ENCODE data around the gene TYMP. TPM values are rescaled to one million over a fixed set of nuclear protein-coding genes. Genes with fewer than 3 reads are reported as not detected.
A peak's percentile ranks its signal among the peaks of the same experiment; 100 is the strongest.

TYMP gene
- total RNA-seq = 8.9 TPM

- peaks cover 10 to 53% (median 37%) of the 10 kb centered on the region in 3 donors for H3K4me1 ChIP-seq (ENCODE audit: control insufficient read depth in 3 of 3, insufficient read depth in 3 of 3, low read length in 3 of 3)
- peak within 1 kb of the TSS; percentile 93 for H3K27ac ChIP-seq (ENCODE audit: low read depth, low read length)
- H3K36me3 ChIP-seq (ENCODE audit: control insufficient read depth in 3 of 3, insufficient read depth in 3 of 3, low read length in 3 of 3) = no peaks in the 10 kb centered on the region
- H3K9ac ChIP-seq (ENCODE audit: low read depth in 1 of 3, low read length in 3 of 3) = peak within 1 kb of the TSS in 2 of 3 donors; percentile 78 to 86
- peaks cover 30 to 63% (median 45%) of the 10 kb centered on the region in 3 donors for H3K27me3 ChIP-seq (ENCODE audit: control insufficient read depth in 3 of 3, insufficient read depth in 3 of 3, low read length in 3 of 3)
- no peaks in the 10 kb centered on the region for H3K9me3 ChIP-seq (ENCODE audit: control insufficient read depth in 3 of 3, low read length in 3 of 3)
- peak within 1 kb of the TSS; percentile 66 to 75 (median 68) for H3K4me3 ChIP-seq (ENCODE audit: low read length in 3 of 3)
Measured at GRCh38 chr22:50529897-50530579, at the start of gene TYMP. Gene TYMP, minus strand, starts transcription at chr22:50530012. Its CDS starts 303 bp downstream, at chr22:50529709.

- Histone ChIP-seq H3K4me3 (ENCODE audit: low read length in 3 of 3) (peak overlapping the region; percentile 35 to 68 (median 43)), H3K9me3 (ENCODE audit: control insufficient read depth in 3 of 3, low read length in 3 of 3) (no peaks in the 10 kb centered on the region), H3K9ac (ENCODE audit: low read depth in 1 of 3, low read length in 3 of 3) (peak overlapping the region; percentile 60 to 90 (median 84)), H3K27me3 (ENCODE audit: control insufficient read depth in 3 of 3, insufficient read depth in 3 of 3, low read length in 3 of 3) (no peaks in the 10 kb centered on the region), H3K4me1 (ENCODE audit: control insufficient read depth in 3 of 3, insufficient read depth in 3 of 3, low read length in 3 of 3) (peaks cover 40 to 64% (median 64%) of the 10 kb centered on the region in 3 donors), H3K27ac (ENCODE audit: low read depth, low read length) (peak overlapping the region; percentile 96), H3K36me3 (ENCODE audit: control insufficient read depth in 3 of 3, insufficient read depth in 3 of 3, low read length in 3 of 3) (peaks cover 34 to 48% (median 40%) of the 10 kb centered on the region in 3 donors)
Measured at GRCh38 chr22:50578776-50579310, 49.0 kb upstream of the TYMP start.

GRCh38 chr22:50577987-50578775 lies 48.4 kb upstream of the TYMP start, which contains the start of gene CPT1B:
Gene CPT1B, minus strand, starts transcription at chr22:50578427. Its CDS starts 512 bp downstream, at chr22:50577915.
- Histone ChIP-seq H3K9me3 (ENCODE audit: control insufficient read depth in 3 of 3, low read length in 3 of 3) (no peaks in the 10 kb centered on the region), H3K27ac (ENCODE audit: low read depth, low read length) (peak within 1 kb of the TSS; percentile 96), H3K9ac (ENCODE audit: low read depth in 1 of 3, low read length in 3 of 3) (peak within 1 kb of the TSS; percentile 60 to 90 (median 84)), H3K4me1 (ENCODE audit: control insufficient read depth in 3 of 3, insufficient read depth in 3 of 3, low read length in 3 of 3) (peaks cover 34 to 62% (median 58%) of the 10 kb centered on the region in 3 donors), H3K27me3 (ENCODE audit: control insufficient read depth in 3 of 3, insufficient read depth in 3 of 3, low read length in 3 of 3) (no peaks in the 10 kb centered on the region), H3K36me3 (ENCODE audit: control insufficient read depth in 3 of 3, insufficient read depth in 3 of 3, low read length in 3 of 3) (peaks cover 40 to 55% (median 46%) of the 10 kb centered on the region in 3 donors), H3K4me3 (ENCODE audit: low read length in 3 of 3) (peak within 1 kb of the TSS; percentile 54 to 87 (median 68))

GRCh38 chr22:50577697-50577986 lies 47.8 kb upstream of the TYMP start:
- no peaks in the 10 kb centered on the region for H3K27me3 ChIP-seq (ENCODE audit: control insufficient read depth in 3 of 3, insufficient read depth in 3 of 3, low read length in 3 of 3)

GRCh38 chr22:50576806-50577696 lies 47.2 kb upstream of the TYMP start:
- Histone ChIP-seq H3K27ac (ENCODE audit: low read depth, low read length) (peak overlapping the region; percentile 96), H3K27me3 (ENCODE audit: control insufficient read depth in 3 of 3, insufficient read depth in 3 of 3, low read length in 3 of 3) (no peaks in the 10 kb centered on the region), H3K4me1 (ENCODE audit: control insufficient read depth in 3 of 3, insufficient read depth in 3 of 3, low read length in 3 of 3) (peaks cover 34 to 70% (median 57%) of the 10 kb centered on the region in 3 donors), H3K9me3 (ENCODE audit: control insufficient read depth in 3 of 3, low read length in 3 of 3) (no peaks in the 10 kb centered on the region), H3K9ac (ENCODE audit: low read depth in 1 of 3, low read length in 3 of 3) (peak overlapping the region; percentile 57 to 90 (median 84)), H3K36me3 (ENCODE audit: control insufficient read depth in 3 of 3, insufficient read depth in 3 of 3, low read length in 3 of 3) (peaks cover 48 to 66% (median 50%) of the 10 kb centered on the region in 3 donors), H3K4me3 (ENCODE audit: low read length in 3 of 3) (peak overlapping the region; percentile 54 to 87 (median 68))

More at GRCh38 chr22:50577697-50577986, 47.8 kb upstream of the TYMP start:
- peak overlapping the region; percentile 96 for H3K27ac ChIP-seq (ENCODE audit: low read depth, low read length)
- H3K4me3 ChIP-seq (ENCODE audit: low read length in 3 of 3) = peak overlapping the region; percentile 54 to 87 (median 68)
- no peaks in the 10 kb centered on the region for H3K9me3 ChIP-seq (ENCODE audit: control insufficient read depth in 3 of 3, low read length in 3 of 3)
- H3K9ac ChIP-seq (ENCODE audit: low read depth in 1 of 3, low read length in 3 of 3) = peak overlapping the region; percentile 57 to 90 (median 84)
- peaks cover 44 to 60% (median 46%) of the 10 kb centered on the region in 3 donors for H3K36me3 ChIP-seq (ENCODE audit: control insufficient read depth in 3 of 3, insufficient read depth in 3 of 3, low read length in 3 of 3)
- H3K4me1 ChIP-seq (ENCODE audit: control insufficient read depth in 3 of 3, insufficient read depth in 3 of 3, low read length in 3 of 3) = peaks cover 34 to 65% (median 57%) of the 10 kb centered on the region in 3 donors

GRCh38 chr22:50576070-50576469 lies 46.3 kb upstream of the TYMP start:
- Histone ChIP-seq H3K9ac (ENCODE audit: low read depth in 1 of 3, low read length in 3 of 3) (peak overlapping the region in 1 of 3 donors; percentile 90), H3K4me3 (ENCODE audit: low read length in 3 of 3) (no peak overlapping the region), H3K9me3 (ENCODE audit: control insufficient read depth in 3 of 3, low read length in 3 of 3) (no peaks in the 10 kb centered on the region), H3K27me3 (ENCODE audit: control insufficient read depth in 3 of 3, insufficient read depth in 3 of 3, low read length in 3 of 3) (no peaks in the 10 kb centered on the region), H3K27ac (ENCODE audit: low read depth, low read length) (no peak overlapping the region), H3K36me3 (ENCODE audit: control insufficient read depth in 3 of 3, insufficient read depth in 3 of 3, low read length in 3 of 3) (peaks cover 53 to 72% (median 60%) of the 10 kb centered on the region in 3 donors), H3K4me1 (ENCODE audit: control insufficient read depth in 3 of 3, insufficient read depth in 3 of 3, low read length in 3 of 3) (peaks cover 33 to 70% (median 57%) of the 10 kb centered on the region in 3 donors)

GRCh38 chr22:50575426-50575941 lies 45.7 kb upstream of the TYMP start:
- H3K9ac ChIP-seq (ENCODE audit: low read depth in 1 of 3, low read length in 3 of 3) = peak overlapping the region in 1 of 3 donors; percentile 90
- no peak overlapping the region for H3K27ac ChIP-seq (ENCODE audit: low read depth, low read length)
- H3K36me3 ChIP-seq (ENCODE audit: control insufficient read depth in 3 of 3, insufficient read depth in 3 of 3, low read length in 3 of 3) = peaks cover 56 to 74% (median 66%) of the 10 kb centered on the region in 3 donors

GRCh38 chr22:50574383-50574755 lies 44.6 kb upstream of the TYMP start:
- Histone ChIP-seq H3K27ac (ENCODE audit: low read depth, low read length) (no peak overlapping the region), H3K4me1 (ENCODE audit: control insufficient read depth in 3 of 3, insufficient read depth in 3 of 3, low read length in 3 of 3) (peaks cover 35 to 75% (median 51%) of the 10 kb centered on the region in 3 donors), H3K27me3 (ENCODE audit: control insufficient read depth in 3 of 3, insufficient read depth in 3 of 3, low read length in 3 of 3) (no peaks in the 10 kb centered on the region), H3K9me3 (ENCODE audit: control insufficient read depth in 3 of 3, low read length in 3 of 3) (no peaks in the 10 kb centered on the region), H3K36me3 (ENCODE audit: control insufficient read depth in 3 of 3, insufficient read depth in 3 of 3, low read length in 3 of 3) (peaks cover 56 to 80% (median 76%) of the 10 kb centered on the region in 3 donors), H3K4me3 (ENCODE audit: low read length in 3 of 3) (no peak overlapping the region), H3K9ac (ENCODE audit: low read depth in 1 of 3, low read length in 3 of 3) (peak overlapping the region in 1 of 3 donors; percentile 57)

More at GRCh38 chr22:50575426-50575941, 45.7 kb upstream of the TYMP start:
- Histone ChIP-seq H3K4me1 (ENCODE audit: control insufficient read depth in 3 of 3, insufficient read depth in 3 of 3, low read length in 3 of 3) (peaks cover 36 to 75% (median 59%) of the 10 kb centered on the region in 3 donors), H3K27me3 (ENCODE audit: control insufficient read depth in 3 of 3, insufficient read depth in 3 of 3, low read length in 3 of 3) (no peaks in the 10 kb centered on the region), H3K9me3 (ENCODE audit: control insufficient read depth in 3 of 3, low read length in 3 of 3) (no peaks in the 10 kb centered on the region), H3K4me3 (ENCODE audit: low read length in 3 of 3) (no peak overlapping the region)
